Chondrocyte (in vitro differentiated cells): Measurements from ENCODE around the gene RELCH. TPM values are rescaled to one million over a fixed set of nuclear protein-coding genes. Genes with fewer than 3 reads are reported as not detected.

ENCODE experiments used
- DNase-seq: peaks from one replicate; pipeline ENCODE4 v3.0.0; 2021; ENCODE audit warnings: mixed read lengths, low spot score
- H3K27ac Mint-ChIP-seq: one replicate; pipeline ENCODE4 v1.8.0; 2021; ENCODE audit warnings: mild to moderate bottlenecking, moderate library complexity, mixed read lengths; ENCODE audit not compliant: unreplicated experiment
- H3K27me3 Mint-ChIP-seq: 2 replicates; pipeline ENCODE4 v1.8.0; 2021; ENCODE audit warnings: low read depth, mixed read lengths
- H3K36me3 Mint-ChIP-seq: 2 replicates; pipeline ENCODE4 v1.8.0; 2021; ENCODE audit warnings: low read depth, mixed read lengths
- H3K4me1 Mint-ChIP-seq: 2 replicates; pipeline ENCODE4 v1.8.0; 2021; ENCODE audit warnings: low read depth, mild to moderate bottlenecking, mixed read lengths
- H3K4me3 Mint-ChIP-seq: one replicate; pipeline ENCODE4 v1.8.0; 2021; ENCODE audit warnings: mild to moderate bottlenecking, moderate library complexity, mixed read lengths; ENCODE audit not compliant: unreplicated experiment
- H3K9me3 Mint-ChIP-seq: 2 replicates; pipeline ENCODE4 v1.8.0; 2021; ENCODE audit warnings: low read depth, mixed read lengths
- total RNA-seq: library from RNA; stranded (reverse); gene quantifications from 3 replicates; pipeline ENCODE4 v1.2.1, GENCODE V29; 2021
- TF ChIP-seq, protein P1 (sequence below): fragments of 200-600 bp; sonication (generic); IDR thresholded peaks from 2 replicates; pipeline ENCODE4 v1.5.0; 2021; ENCODE audit warnings: antibody characterized with exemption, mild to moderate bottlenecking, moderate library complexity

RELCH gene
- total RNA-seq, 1 donor from 2014 or later = 15.2 TPM

DNA sequence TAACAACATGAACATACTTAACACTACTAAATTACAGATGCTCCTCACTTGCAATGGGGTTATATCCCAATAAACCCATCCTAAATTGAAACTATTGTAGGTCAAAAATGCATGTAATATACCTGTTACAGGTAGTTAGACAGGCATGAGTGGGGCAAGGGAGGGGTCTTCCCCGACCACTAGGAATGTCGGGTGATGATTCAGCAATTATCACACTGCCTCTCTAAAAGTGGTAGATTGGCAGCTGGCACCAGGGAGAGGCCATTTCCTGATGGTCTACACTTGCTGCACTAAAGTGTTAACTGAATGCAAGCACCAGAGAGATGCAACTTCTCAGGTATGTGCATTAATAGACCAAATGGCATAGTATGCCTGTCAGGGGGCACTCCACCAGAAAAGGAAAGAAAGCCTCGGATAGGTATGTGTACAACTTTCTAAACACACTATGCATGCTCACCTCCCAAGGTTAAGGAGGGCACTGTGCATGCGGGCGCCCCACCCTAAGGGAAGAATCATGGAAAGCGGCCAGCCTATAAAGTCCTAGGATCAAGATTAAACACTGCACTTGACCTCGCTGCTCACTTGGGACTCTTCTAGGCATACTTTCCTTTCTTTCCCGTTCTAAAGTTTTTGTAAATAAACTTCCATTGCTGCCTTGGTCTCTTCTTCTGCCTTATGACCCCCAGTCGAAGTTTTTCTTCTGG is 35.8 kb upstream of the RELCH start:
- H3K27ac Mint-ChIP-seq = no peak overlapping the region
- peaks cover 2% of the 10 kb centered on the region for H3K36me3 Mint-ChIP-seq
- DNase-seq = no peak
- TF ChIP-seq, protein P1, sequence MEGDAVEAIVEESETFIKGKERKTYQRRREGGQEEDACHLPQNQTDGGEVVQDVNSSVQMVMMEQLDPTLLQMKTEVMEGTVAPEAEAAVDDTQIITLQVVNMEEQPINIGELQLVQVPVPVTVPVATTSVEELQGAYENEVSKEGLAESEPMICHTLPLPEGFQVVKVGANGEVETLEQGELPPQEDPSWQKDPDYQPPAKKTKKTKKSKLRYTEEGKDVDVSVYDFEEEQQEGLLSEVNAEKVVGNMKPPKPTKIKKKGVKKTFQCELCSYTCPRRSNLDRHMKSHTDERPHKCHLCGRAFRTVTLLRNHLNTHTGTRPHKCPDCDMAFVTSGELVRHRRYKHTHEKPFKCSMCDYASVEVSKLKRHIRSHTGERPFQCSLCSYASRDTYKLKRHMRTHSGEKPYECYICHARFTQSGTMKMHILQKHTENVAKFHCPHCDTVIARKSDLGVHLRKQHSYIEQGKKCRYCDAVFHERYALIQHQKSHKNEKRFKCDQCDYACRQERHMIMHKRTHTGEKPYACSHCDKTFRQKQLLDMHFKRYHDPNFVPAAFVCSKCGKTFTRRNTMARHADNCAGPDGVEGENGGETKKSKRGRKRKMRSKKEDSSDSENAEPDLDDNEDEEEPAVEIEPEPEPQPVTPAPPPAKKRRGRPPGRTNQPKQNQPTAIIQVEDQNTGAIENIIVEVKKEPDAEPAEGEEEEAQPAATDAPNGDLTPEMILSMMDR = no peak
- H3K27me3 Mint-ChIP-seq = no peaks in the 10 kb centered on the region
- no peaks in the 10 kb centered on the region for H3K9me3 Mint-ChIP-seq
- no peak overlapping the region for H3K4me3 Mint-ChIP-seq
- H3K4me1 Mint-ChIP-seq = no peaks in the 10 kb centered on the region

DNA sequence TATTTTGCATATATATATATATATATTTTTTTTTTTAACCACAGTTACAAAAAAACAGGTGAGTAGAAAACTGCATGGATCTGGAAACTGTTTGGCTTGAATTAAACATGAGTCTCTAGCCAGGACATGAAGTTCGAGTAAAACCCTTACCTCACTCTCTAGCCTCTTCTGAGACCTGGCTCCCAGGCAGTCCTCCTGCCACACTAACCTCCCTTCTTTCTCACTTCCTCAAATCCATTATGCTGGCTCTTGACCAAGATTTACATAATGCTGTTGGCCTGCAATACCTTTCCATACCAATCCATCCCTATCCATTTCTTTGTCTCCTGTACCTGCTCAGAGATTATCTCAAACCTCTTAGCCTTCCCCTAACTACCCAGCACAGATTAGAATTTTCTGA is 34.2 kb upstream of the RELCH start:
- no peaks in the 10 kb centered on the region for H3K9me3 Mint-ChIP-seq
- DNase-seq = no peak
- no peak overlapping the region for H3K4me3 Mint-ChIP-seq
- H3K27me3 Mint-ChIP-seq = no peaks in the 10 kb centered on the region
- H3K27ac Mint-ChIP-seq = no peak overlapping the region
- H3K36me3 Mint-ChIP-seq = peaks cover 2% of the 10 kb centered on the region
- TF ChIP-seq, protein P1 = no peak
- H3K4me1 Mint-ChIP-seq = no peaks in the 10 kb centered on the region

DNA sequence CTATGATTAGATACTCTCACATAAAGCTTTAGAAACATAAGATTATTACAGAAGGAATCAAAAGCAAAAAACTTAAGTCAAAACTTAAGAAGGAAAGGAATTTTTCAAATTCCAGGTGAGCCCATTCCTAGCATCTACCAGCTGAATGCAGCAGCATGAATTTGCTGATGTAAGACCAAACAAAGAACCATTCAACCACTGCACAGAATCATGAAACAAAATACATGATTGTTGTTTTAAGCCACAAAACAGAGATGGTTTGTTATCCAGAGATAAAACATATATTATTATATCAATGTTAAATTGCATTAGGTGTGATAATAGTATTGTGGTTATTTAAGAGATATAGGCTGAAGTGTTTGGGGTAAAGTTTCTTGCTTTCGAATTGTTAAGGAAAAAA is 29.2 kb upstream of the RELCH start:
- no peak overlapping the region for H3K4me3 Mint-ChIP-seq
- TF ChIP-seq, protein P1 = no peak
- DNase-seq = no peak
- H3K9me3 Mint-ChIP-seq = no peaks in the 10 kb centered on the region
- no peaks in the 10 kb centered on the region for H3K27me3 Mint-ChIP-seq
- H3K4me1 Mint-ChIP-seq = peaks cover 6% of the 10 kb centered on the region
- H3K27ac Mint-ChIP-seq = no peak overlapping the region
- H3K36me3 Mint-ChIP-seq = peaks cover 7% of the 10 kb centered on the region

DNA sequence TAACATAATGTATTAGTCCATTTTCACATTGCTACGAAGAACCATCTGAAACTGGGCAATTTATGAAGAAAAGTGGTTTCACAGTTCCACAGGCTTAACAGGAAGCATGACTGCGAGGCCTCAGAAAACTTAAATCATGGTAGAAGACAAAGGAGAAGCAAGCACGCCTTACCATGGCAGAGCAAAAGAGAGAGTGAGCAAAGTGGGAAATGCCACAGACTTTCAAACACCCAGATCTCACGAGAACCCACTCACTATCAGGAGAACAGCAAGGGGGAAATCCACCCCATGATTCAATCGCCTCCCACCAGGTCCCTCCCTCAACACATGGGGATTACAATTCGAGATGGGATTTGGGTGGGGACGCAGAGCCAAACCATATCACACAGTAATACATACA is 22.7 kb upstream of the RELCH start:
- Mint-ChIP-seq H3K9me3 (peaks cover 6% of the 10 kb centered on the region), H3K4me1 (peaks cover 9% of the 10 kb centered on the region), H3K27me3 (no peaks in the 10 kb centered on the region), H3K27ac (no peak overlapping the region), H3K4me3 (no peak overlapping the region), H3K36me3 (peaks cover 12% of the 10 kb centered on the region)
- DNase-seq = no peak
- TF ChIP-seq, protein P1 = no peak

DNA sequence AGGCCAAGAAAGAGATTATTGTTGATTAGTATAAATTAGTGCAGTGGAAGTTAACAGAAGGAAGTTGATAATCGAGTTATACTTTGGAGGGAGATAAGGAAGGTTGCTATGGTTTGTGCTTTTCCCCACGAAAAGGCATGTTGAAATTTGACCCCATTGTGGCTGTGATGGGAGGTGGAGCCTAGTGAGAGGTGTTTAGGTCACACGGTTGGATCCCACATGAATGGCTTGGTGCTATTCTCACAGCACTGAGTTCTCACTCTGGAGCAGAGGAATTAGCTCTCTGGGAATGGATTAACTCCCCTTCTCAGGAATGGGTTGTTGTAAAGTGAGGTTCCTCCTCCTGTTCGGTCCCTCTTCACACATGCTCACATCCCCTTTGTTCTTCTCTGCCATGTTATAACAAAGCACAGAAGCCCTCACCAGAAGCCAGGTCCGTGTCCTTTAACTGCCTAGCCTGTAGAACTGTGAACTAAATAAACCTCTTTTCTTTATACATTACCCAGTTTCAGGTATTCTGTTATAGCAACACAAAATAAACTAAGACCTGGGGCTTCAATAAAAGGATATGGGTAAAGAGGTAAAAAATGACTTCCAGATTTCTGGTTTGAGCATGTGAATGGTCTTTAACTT is 22.1 kb upstream of the RELCH start:
- DNase-seq = no peak
- H3K27ac Mint-ChIP-seq = no peak overlapping the region
- H3K4me3 Mint-ChIP-seq = no peak overlapping the region
- TF ChIP-seq, protein P1 = no peak
- no peaks in the 10 kb centered on the region for H3K27me3 Mint-ChIP-seq
- peaks cover 9% of the 10 kb centered on the region for H3K36me3 Mint-ChIP-seq
- H3K4me1 Mint-ChIP-seq = peaks cover 12% of the 10 kb centered on the region
- H3K9me3 Mint-ChIP-seq = peaks cover 6% of the 10 kb centered on the region
